Mammary microvascular endothelial cell (primary cell): Measurements from ENCODE around the gene NCK2. TPM values are rescaled to one million over a fixed set of nuclear protein-coding genes. Genes with fewer than 3 reads are reported as not detected.

Experiments used
- total RNA-seq: library from RNA; depleted of rRNA; stranded (reverse); fragments of >200 nt; gene quantifications from 2 replicates; pipeline ENCODE4 v1.2.3, GENCODE V29; 2015

NCK2 gene
- total RNA-seq, result 25.1 and 28.6 TPM in 2 replicates

GRCh38 chr2:105744909-105745853 lies at the start of gene NCK2:
TSS of gene NCK2 (plus strand) at chr2:105744912. CDS start at chr2:105855064, 110,152 bp downstream.

